NCI-H82 (cell line): ENCODE measurements around the gene HES1.
"Not testable (repeated sequence)": the region's sequence is repeated elsewhere in the genome, so short reads cannot be mapped to it uniquely, and the experiment has no call there.

Experiments used
- DNase-seq: peaks from one replicate; lab custom pipeline; 2025; lab: John Stamatoyannopoulos, UW

Gene HES1

GRCh38 chr3:194141415-194142155 lies 5.6 kb downstream of the HES1 start:
- peak; percentile 91 for DNase-seq

- DNase-seq: peak; percentile 72
These were observed 6.4 kb downstream of the HES1 start for GRCh38 chr3:194142156-194142910.

- DNase-seq: no peak
These were observed 9.8 kb downstream of the HES1 start for GRCh38 chr3:194145702-194146101.

- no peak for DNase-seq
These were observed 11.7 kb downstream of the HES1 start for GRCh38 chr3:194147679-194148078.

- DNase-seq: no peak
These were observed 12.4 kb downstream of the HES1 start for GRCh38 chr3:194148383-194148782.

- DNase-seq: no peak
These were observed 14.4 kb downstream of the HES1 start for GRCh38 chr3:194150252-194150934.

- not testable (repeated sequence) for DNase-seq
These were observed 15.0 kb downstream of the HES1 start for GRCh38 chr3:194150935-194151302.

- no peak for DNase-seq
These were observed 18.4 kb downstream of the HES1 start for GRCh38 chr3:194154346-194154745.

GRCh38 chr3:194156095-194156494 lies 20.1 kb downstream of the HES1 start:
- no peak for DNase-seq

- DNase-seq: no peak
These were observed 23.0 kb downstream of the HES1 start for GRCh38 chr3:194158942-194159439.

GRCh38 chr3:194160158-194160557 lies 24.2 kb downstream of the HES1 start:
- DNase-seq: no peak

GRCh38 chr3:194161131-194162045 lies 25.4 kb downstream of the HES1 start:
- DNase-seq: no peak

GRCh38 chr3:194162070-194162678 lies 26.2 kb downstream of the HES1 start:
- DNase-seq: no peak

- no peak for DNase-seq
These were observed 27.1 kb downstream of the HES1 start for GRCh38 chr3:194162817-194163584.

GRCh38 chr3:194163697-194164096 lies 27.7 kb downstream of the HES1 start:
- no peak for DNase-seq

GRCh38 chr3:194164861-194165260 lies 28.9 kb downstream of the HES1 start:
- no peak for DNase-seq

- DNase-seq: no peak
These were observed 29.5 kb downstream of the HES1 start for GRCh38 chr3:194165271-194166018.

GRCh38 chr3:194166682-194167479 lies 30.9 kb downstream of the HES1 start:
- DNase-seq: peak; percentile 96
